Left hindlimb (tissue), 1 donor: ENCODE data around the gene MORN1.
"Not testable (repeated sequence)": the region's sequence is repeated elsewhere in the genome, so short reads cannot be mapped to it uniquely, and the experiment has no call there.

Source experiments
- DNase-seq: peaks from one replicate; pipeline ENCODE4 v3.0.0-alpha.2; 2018

MORN1 gene

DNA sequence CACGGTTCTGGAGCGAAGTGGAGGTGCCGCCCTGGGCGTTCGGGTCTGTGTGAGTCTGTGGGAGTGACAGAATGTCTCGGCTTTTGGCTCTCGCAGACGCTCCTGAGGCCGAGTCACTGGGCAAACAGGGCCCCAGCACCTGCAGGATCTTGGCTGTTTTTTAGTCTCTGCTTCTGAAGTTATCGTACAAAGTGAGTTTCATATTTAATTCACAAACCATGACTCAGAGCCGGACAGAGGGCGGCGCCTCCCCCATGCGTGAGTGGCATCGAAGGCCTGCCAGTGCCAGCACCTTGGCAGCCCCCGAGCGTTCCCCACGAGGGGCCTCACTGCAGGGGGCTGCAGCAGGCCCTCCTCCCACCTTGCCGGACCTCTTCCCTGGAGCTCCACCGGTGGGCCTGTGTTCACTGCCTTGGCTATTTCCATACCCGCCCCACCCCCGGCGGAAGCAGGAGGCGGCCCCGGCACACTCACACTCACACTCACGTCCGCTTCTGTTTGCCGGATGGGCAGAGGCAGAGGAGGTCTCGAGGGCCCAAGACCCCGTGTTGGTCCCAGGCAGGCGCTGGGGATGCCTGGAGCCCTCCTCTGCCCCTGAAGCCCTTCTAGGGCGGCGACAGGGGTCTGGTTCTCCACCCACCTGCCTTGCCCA, 56.3 kb downstream of the MORN1 start:
- no peak for DNase-seq

DNA sequence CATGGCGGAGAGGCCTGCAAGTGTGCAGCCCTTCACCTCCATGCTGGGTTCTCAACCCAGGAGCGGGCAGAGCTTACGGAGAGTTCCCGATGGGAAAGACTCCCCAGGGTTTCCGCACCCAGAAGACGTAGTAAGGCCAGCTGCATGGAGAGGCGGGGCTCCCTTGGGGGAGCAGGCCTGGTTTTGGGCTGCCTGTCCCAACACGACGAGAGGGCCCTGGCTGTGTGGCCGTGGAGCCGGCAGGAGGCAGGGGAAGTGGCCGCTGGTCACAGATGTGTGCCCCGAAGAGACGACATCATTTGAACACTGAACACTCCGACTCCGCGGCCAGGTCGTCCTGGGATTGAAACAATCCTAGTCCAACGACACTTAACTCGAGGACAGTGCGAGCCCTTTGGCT, 57.0 kb downstream of the MORN1 start:
- no peak for DNase-seq

DNA sequence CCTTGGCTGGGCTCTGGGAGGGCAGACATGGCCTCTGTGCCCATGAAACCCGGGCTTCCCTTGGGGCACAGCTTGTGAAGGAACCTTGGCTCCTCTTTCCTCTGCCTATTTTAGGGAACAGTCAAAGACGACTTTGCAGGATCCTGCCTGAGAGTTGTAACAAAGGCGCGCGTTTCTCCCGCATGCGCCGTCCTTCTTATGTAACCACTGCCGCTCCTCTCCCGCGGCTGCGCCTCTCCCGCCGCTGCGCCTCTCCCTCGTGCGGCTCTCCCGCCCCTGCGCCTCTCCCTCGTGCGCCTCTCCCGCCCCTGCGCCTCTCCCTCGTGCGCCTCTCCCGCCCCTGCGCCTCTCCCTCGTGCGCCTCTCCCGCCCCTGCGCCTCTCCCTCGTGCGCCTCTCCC, 59.8 kb downstream of the MORN1 start:
- not testable (repeated sequence) for DNase-seq

DNA sequence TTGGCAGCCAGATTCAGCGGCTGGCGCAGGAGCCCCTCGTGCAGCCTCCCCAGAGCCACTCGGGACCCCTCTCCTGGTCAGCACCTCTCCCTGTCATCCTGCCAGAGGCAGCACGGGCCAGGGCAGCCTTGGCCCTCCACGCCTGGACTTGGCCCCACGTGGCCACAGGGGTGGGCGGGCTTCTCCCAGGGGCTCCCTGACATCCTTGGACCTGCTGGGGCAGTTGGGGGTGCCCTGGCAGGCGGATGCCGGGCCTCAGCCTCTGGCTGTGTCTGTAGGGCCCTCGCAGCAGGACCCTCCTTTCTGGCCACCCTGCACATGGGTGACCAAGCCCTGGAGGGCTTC, 60.2 kb downstream of the MORN1 start:
- no peak for DNase-seq

DNA sequence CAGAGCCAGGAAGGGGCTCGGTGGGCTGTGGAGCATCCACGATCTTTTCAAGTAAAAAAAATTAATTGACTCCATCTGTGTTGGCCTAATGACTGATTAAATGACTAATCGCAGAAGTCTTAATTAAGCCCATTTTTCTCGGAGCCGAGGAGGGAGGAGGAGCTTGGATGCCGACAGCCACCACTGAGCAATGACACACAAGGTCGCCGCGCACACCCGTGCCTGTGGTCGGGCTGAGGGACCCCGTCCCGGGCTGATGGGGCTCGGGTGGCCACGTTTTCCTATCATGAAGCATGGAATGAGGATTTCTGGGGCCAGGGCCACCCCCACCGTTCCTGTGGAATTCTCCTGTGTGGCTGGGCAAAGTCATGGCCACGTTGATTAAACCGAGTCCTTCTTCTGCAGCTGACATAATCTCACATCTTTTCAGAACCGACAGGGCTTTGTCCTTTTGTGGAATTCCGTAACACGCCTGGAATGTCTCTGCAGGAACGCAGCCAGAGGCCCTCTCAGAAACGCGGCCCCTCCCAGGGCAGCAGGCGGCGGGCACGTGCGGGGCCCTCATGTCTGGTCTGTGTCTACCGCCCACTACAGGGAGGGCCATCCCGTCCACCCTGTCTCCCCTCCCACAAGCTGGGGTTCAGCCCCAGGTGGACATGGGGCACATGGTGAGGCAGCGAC, 60.7 kb downstream of the MORN1 start:
- DNase-seq: peak; percentile 93

DNA sequence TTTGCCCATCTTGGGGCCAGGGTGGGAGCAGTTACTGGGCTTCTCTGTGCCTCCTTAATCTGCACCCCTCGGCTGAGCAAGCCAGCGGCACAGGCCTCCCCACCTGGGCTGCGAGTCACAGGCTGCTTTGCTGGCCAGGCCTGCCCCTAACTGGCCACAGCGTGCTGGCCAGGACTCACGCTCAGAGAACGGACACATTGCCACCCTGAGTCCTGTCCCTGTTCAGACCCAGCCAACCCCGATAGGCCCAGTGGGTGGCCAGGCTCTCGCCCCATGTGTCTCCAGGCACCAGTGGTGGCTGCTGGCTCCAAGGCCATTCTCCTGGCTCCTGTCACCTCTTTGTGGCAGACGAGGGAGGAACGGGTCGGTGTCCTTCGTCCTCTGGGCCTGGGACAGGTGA, 61.3 kb downstream of the MORN1 start:
- no peak for DNase-seq

DNA sequence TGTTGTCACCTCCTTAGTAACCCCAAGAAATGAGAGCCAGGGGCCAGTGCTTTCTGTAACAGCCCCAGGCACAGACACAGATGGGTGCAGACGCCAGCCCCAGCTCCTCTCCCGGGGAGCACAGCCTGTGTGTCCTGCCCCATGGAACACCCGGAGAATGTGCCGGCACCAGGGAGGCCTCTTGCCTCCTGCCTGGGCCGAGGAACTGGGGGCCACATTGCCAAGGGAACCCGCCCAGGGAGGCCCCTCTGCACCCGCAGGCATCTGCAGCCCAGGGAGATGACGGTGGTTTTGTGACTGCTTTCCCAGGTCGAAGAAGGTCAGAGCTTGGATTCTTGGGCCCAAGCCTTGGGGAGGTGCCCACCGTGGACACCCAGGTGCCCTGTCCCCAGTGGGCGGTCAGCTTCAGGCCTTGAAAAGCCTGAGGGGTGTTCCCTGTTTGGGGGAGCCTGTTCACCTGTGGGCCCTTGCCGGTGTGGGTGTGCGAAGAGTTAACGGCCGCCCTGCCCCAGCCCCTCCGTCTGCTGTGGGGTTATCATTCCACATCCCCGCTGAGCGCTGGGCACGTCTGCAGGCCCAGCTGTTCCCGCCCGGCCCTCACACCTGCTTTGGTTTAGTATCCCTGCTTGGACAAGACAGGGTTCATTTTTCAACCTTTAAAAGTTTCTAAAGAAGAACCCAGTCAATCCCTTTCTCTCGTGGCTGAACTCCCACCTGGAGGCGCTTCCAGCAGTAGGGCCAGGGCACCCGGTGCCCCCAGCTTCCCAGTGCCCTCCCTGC, 62.5 kb downstream of the MORN1 start:
- no peak for DNase-seq

DNA sequence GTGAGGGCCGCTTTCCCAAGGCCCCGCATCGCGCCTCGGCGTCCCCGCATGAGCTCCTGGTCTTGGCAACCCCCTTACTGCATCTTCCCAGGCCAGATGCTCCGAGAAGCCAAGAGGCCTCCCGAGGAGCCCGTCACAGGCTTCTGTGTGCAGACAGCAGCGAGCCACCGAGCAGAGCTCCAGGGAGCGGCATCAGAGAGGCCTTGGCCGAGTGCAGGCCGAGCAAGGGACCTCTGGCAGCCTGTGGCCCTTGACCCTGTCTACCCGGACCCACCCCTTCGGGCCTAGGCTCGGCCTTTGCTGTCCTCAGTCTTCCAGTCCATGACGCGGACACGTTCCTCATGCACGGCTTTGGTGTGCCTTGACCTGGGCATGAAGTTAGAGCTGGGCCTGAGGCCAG, 63.5 kb downstream of the MORN1 start:
- no peak for DNase-seq

DNA sequence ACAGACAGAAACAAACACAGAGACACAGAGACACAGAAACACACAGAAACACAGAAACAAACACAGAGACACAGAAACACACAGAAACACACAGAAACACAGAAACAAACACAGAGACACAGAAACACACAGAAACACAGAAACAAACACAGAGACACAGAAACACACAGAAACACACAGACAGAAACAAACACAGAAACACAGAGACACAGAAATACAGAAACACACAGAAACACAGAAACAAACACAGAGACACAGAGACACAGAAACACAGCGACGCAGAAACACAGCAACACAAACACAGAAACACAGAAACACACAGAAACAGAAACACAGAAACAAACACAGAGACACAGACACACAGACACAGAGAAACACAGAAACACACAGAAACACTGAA, 64.2 kb downstream of the MORN1 start:
- DNase-seq: not testable (repeated sequence)

DNA sequence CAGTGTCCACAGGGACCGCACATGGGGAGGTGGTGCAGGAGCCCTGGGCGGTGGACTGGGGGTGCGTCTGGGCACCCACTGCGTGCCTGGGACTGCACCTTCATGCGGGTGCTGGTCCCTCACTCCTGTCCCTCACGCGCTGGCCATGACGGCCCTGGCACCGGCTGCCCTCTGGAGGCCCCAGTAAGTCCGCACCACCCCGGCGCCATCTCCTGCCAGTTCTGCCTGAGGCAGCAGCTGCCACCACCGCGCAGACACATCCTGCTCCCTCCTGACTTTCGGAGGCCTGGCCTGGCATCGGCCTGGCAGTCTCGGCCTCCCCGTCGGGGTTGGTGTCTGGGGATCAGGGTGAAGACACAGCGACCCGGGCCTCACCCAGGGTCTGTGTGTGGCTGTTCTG, 64.8 kb downstream of the MORN1 start:
- DNase-seq: no peak

DNA sequence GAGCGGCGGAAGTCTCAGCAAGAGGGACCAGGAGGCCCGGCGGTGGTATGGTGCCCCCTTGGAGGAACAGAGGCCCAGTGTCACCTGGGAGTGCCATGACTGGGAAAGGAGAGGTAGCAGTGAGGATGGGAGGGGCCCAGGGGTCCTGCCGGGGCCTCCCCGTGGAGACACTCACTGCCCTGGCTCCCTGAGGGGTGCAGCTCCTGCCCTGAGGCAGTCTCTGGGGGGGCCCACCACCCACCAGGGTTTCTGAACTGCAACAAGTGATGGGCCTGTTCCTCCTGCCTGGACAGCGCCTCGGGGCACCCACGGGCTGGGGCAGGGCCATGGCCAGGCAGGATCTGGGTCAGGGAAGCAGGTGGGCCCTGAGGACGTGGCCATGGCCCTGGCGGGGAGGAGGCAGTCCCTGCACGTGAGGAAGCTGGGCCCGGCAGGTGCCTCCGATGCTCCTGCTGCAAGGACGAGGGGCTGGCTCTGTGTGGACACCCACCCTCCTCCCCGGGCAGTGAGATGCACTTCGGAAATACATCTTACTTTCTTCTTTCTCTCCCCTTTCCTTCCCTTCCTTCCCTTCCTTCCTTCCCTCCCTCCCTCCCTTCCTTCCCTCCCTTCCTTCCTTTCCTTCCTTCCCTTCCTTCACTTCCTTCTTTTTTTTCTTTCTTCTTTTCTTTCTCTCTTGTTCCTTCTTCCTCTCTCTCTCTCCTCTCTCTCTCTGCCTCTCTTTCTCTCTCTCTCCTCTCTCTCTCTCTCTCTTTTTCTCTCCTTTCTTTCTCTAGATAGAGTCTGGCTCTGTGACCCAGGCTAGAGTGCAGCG, 66.6 kb downstream of the MORN1 start:
- DNase-seq: no peak

DNA sequence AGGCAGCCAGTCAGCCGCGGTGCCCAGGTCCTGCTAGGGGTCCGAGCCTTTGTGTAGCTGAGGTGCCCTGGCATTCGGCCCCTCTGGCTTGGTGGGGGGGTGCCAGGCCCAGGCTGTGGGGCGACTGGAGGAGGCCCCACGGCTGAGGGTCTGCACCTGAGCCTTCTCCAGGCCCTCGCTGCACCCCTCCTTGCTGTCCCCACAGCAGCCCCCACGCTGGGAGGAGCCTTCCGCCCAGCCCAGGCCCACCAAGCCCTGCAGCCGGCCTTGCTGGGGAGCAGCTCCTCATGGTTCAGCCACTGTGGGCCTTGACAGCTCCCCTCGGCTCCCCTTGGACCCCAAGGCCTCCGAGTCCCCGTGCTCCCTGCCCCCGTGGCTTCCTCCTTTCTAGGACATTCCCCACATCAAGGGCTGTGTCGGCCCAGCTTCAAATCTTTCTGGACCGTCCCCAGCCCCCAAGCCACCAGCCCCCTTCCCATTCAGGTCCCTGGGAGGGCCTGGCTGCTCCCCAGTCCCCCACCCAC, 67.8 kb downstream of the MORN1 start:
- no peak for DNase-seq

DNA sequence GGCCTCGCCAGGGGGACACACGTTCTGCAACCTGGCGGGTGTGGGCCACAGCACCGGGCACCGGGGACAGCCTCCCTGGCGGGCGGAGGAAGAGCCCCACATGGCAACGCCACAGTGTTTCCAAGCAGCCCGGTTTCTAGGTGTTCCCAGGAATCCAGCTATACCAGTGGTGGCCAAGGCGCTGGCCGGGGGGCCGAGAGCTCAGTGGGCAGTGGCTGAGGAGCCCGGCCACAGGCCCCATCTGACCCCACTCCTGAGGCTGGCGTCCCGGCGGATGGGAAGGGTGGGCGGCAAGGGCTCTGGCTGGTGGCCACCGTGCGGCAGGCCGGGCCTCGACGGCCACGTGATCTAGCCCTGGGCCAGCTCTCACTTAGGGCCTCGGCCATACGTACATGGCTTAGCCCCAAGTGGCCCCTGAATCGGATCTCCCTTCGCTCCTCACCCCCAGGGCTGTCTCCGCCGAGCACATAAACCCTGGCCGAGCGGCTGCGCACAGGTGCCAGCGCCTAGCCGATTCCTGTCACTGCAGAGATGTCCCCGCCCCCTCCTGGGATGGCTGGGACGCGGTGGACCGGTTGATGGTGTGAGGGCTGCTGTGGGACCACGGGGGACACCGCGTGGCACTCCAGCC, 68.7 kb downstream of the MORN1 start:
- peak; percentile 85 for DNase-seq

DNA sequence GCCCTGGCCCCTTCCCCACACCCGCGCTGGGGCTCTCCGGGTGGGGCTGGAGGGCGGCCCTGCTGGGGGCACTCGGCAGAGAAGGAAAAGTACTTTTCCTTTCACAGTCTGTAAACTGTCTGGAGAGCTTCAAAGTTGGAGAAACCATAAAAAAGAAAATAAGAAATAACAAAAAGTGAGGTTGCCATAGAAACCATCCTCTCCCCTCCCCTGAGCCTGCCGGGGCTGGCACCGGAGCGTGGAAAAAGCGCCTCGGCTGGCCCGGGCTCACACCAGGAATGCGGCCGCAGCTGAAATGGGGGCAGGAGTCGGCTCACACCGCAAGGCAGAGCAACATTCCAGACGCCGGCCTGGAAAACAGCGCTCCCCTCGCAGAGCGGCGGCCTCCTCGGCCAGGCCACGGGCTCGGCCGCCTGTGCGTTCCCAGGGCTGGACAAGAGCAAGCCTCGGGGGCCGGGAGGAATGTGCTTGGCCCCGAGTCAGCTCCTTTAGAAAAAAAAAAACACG, 69.2 kb downstream of the MORN1 start:
- DNase-seq: peak; percentile 97

DNA sequence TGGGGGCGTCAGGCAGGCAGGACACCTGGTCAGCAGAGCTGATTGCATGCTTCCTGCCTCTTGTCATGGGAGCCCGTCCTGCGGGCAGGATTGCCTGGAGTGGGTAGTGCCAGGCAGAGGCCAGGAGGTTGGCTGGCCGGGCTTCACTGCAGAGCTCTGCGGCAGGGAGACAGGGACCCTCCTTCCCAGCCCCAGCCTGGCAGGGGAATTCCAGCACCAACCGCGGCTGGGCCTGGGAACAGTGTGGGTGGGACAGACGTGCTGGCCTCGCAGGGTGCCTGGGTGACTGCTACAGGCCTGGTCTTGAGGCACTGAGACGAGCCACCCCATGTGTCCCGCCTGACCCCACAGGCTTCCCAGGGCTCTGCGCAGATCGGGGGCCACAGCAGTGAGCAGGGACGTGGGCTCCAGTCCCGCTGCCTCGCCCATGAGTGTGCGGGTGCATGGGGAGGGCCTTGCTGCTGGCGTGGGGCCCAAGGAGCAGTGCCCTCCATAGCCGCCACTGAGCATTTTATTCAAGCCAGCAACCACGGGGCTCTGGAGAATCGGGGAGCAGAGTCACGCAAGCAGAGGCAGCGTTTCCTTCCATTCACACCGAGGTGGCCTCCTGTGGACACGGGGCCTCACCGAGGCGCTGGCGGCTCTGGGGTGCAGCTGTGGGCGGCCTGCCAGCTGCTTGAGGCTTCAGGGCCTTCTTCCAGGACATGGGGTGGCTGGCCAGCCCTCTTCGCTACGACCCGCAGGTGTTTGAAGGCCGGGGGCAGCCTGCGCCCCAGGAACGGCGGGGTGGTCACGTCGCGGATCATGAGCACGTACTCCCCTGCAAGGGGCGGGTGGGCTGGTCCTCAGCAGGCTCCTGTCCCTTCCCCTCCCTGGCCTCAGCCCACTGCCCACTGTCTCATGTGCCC, 70.3 kb downstream of the MORN1 start:
- no peak for DNase-seq

DNA sequence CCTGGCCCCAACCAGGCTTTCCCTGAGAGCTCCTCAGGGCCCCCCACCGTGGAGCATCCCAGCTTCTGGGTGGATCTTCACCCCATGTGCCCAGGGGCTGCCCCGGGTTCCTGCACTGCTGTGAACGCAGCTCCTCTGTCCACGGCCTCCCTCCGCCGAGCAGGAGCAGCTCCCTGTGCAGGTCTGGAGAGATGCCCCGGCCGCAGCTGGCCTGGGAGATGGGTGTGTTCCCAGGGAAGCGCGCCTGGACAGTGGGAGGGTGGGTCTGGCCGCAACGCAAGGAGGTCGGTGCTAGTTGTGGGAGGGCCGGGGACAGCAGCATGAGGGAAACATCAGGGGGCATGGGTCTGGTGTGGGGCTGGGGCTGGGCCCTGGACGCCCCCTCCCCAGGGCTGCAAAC, 71.3 kb downstream of the MORN1 start:
- DNase-seq: no peak

DNA sequence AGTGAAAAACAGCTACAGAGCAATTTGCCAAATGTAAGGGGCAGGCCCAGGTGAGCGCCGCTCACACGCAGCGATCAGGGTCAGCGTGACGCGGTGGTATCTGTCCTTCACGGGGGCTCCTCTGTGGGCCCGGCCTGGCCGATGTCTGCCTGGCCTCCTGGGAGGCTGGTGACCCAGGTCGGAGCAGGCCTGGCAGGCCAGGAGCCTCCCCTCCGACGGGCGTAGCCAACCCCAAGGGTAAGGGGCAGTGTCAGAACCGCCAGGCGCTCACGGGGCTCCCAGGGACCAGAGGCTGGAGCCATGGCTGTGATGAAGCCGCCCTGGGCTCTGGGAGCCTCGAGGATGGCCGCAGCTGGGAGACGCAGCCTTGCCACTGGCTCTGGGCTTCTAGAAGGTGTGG, 72.1 kb downstream of the MORN1 start:
- DNase-seq: no peak

DNA sequence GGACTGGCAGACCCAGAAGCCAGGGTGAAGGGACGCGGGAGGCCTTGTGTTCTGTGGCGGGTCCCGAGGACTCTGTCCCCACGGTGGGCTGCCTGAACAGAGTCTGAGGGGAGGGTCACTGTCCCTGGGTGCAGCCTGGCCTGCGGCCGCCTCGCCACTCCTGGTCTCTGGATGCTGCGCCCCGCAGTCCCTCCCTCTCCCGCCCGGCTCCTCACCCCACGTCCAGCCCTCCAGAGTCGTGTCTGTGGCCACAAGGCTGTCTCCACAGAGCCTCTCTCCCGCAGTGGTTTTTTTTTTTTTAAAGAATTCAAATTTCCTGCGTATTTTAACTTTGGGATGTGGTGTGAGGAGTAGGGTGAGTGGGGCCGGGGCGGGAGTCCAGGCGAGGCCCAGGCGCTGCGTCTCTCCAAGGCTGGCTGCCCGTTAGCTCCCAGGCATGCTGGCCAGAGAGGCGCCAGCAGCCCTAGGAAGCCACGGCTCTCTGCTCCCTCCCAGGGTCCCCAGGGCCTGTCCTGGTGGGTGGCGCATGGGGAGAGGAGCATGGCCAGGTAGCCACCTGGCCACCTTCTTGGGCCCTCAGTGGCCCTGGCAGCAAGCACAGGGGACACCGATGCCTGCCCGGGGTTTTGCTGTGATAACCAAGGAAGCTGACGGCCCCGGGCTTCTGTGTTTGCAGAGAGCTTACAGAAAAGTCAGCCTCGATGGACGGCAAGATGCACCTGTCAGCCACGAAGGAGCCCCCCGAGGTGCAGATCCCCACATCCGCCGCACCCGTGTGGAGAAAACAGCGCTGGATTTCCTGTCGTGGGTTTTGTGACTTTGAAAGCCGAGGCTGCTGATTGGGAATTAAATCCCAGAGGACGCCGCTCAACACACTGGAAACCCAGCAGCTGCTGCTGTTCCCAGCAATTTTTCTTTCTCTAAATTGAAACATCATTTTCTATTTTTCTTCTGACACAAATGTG, 72.8 kb downstream of the MORN1 start:
- DNase-seq: no peak

DNA sequence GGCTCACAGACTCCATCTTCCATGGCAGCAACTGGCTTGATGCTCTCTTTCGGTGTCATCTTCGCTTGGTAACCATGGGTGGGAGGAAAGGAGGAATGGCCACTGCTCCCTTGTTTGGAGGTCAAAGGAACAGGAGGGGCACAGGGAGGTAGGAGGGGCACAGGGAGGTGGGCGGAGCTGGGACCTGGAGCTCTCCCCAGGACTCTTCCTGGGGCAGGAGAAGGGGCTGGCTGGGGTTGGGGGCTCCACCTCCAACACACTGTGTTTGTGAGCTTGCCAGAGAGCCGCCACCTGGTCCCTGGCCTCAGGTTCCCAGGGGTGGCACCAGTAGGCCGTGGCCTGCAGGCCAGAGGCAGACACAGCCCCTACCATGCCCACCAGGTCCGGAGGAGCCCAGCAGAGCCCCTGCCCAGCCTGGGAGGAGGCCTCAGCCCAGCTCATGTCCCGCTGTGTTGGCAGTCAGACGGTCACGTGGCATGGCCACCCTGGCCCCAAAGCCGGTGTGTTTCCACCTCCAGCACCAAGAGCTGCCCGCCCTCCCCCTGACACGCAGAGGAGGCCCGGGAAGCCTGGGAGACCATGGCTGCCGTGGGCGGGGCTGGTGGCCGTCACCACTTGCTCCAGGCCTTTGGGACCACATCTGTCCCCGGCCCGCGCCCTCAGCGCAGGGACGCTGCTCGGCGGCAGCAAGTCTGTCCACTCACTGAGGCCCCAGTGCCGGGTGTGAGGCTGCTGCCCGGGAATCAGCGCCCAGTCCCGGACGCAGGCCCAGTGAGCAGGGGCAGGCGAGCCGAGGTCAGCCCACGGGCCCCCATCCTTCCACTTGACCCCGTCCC, 73.9 kb downstream of the MORN1 start:
- DNase-seq: no peak
